ENCODE measurements around the gene NEBL. TPM values are rescaled to one million over a fixed set of nuclear protein-coding genes. Genes with fewer than 3 reads are reported as not detected.

Gene NEBL
- total and polyA plus RNA-seq, 2 of the 4 experiments (the other 2 are of a cell fraction), result under 0.01 TPM

GRCh38 chr10:20853276-20853675, 43.8 kb downstream of the NEBL start:
- in situ Hi-C loops (cut with MboI; ENCODE audit: low sequenced_read_pairs), result no loop called here
- no peak overlapping the region for H3K4me3 ChIP-seq (ENCODE audit: insufficient read depth, low read depth, low read length)
- no peak overlapping the region for H4K5ac ChIP-seq (ENCODE audit: low read depth, low read length)
- no peak overlapping the region for H3K14ac ChIP-seq (replicated peaks; ENCODE audit: low read depth, low read length)
- no peak overlapping the region for H4K91ac ChIP-seq (ENCODE audit: insufficient read depth, low read depth, low read length)
- intact Hi-C loops (cut with micrococcal nuclease), result loop anchor here (10.0 kb wide), 3 partner anchors 738 to 1228 kb away; no protein-coding TSS in a partner anchor
- no peak overlapping the region for H3K18ac ChIP-seq (ENCODE audit: low read depth, low read length)
- no peak overlapping the region for H2BK20ac ChIP-seq (ENCODE audit: low read depth, low read length)
- TF ChIP-seq ELK1 (IDR thresholded peaks at IDR 0.05; ENCODE audit: borderline replicate concordance, low read depth, low read length), result no peak
- TF ChIP-seq MXI1 (IDR thresholded peaks at IDR 0.05; ENCODE audit: borderline replicate concordance, low read depth, low read length), result no peak
- TF ChIP-seq MAFK (IDR thresholded peaks at IDR 0.05; ENCODE audit: low read depth, low read length), result no peak
- no peak for TF ChIP-seq MAZ (IDR thresholded peaks at IDR 0.05; ENCODE audit: borderline replicate concordance, low read depth, low read length)
- H2BK5ac ChIP-seq (ENCODE audit: low read depth, low read length, poor library complexity, severe bottlenecking), result no peak overlapping the region
- H3K23ac ChIP-seq (ENCODE audit: low read depth, low read length), result no peak overlapping the region
- H3K4me1 ChIP-seq (ENCODE audit: control insufficient read depth, insufficient read depth, low read length), result no peaks in the 10 kb centered on the region
- no peak overlapping the region for H2BK15ac ChIP-seq (ENCODE audit: low read depth, low read length)
- no peak overlapping the region for H2AK9ac ChIP-seq (replicated peaks; ENCODE audit: low read depth, low read length, poor library complexity)
- no peaks in the 10 kb centered on the region for H3K36me3 ChIP-seq (ENCODE audit: control insufficient read depth, insufficient read depth, low read length)
- H2AFZ ChIP-seq (replicated peaks; ENCODE audit: low read length, poor library complexity), result no peak overlapping the region
- H3K9ac ChIP-seq (ENCODE audit: low read depth, low read length), result no peak overlapping the region
- H2AK5ac ChIP-seq (ENCODE audit: low read depth, low read length), result no peak overlapping the region
- no peak overlapping the region for H3K56ac ChIP-seq (ENCODE audit: extremely low read depth, insufficient read depth, low read length)
- dilution Hi-C loops (cut with HindIII; ENCODE audit: low sequenced_read_pairs, unreplicated experiment), result no loop called here
- CTCF ChIA-PET, result no interaction called here
- BruUV-seq (replicated peaks), result no TSS peak
- H4K20me1 ChIP-seq (ENCODE audit: insufficient read depth, low read length), result no peaks in the 10 kb centered on the region
- H4K8ac ChIP-seq (ENCODE audit: low read depth in 2 of 2, low read length in 2 of 2), result no peak overlapping the region
- H3K4me2 ChIP-seq (ENCODE audit: low read depth, low read length), result no peak overlapping the region
- H3K79me1 ChIP-seq (ENCODE audit: low read depth in 1 of 2, low read length in 2 of 2), result no peaks in the 10 kb centered on the region
- DNase-seq (no peak), ATAC-seq (ENCODE audit: low read depth) (no peak)
- no CpG with 5 or more reads among the region's 2 CpGs for WGBS, 2 experiments (ENCODE audit: extremely low coverage in 2 of 2, insufficient read length in 1 of 2)
- H3K4ac ChIP-seq (ENCODE audit: low read depth, low read length), result no peak overlapping the region
- no peak overlapping the region for H3K27ac ChIP-seq (ENCODE audit: insufficient read depth, low read length)
- H2BK120ac ChIP-seq (ENCODE audit: low read depth, low read length), result no peak overlapping the region
- no peaks in the 10 kb centered on the region for H3K9me3 ChIP-seq (ENCODE audit: control insufficient read depth, insufficient read depth, low read length)
- POLR2A ChIA-PET (ENCODE audit: unreplicated experiment), result no interaction called here
- H3K27me3 ChIP-seq (ENCODE audit: control insufficient read depth, insufficient read depth, low read length), result no peaks in the 10 kb centered on the region
- H3K9me1 ChIP-seq (ENCODE audit: insufficient read depth, low read length), result no peaks in the 10 kb centered on the region

All from IMR-90 (cell line).